HEK293 (cell line): ENCODE data around the gene LHFPL3.

Source experiments
- CTCF ChIA-PET: fragments of 350-600 bp; formaldehyde crosslinking; extraction: SDS; loops from one replicate; lab custom pipeline; 2021; ENCODE audit warnings: antibody characterized with exemption; lab: Yijun Ruan, JAX
- POLR2A ChIA-PET: fragments of 300-600 bp; formaldehyde crosslinking; extraction: SDS; loops from one replicate; lab custom pipeline; 2020; ENCODE audit warnings: antibody characterized with exemption, inconsistent platforms; lab: Yijun Ruan, JAX
- H3K27ac ChIP-seq: fragments of 200-500 bp; sonication (Bioruptor generic); 2 replicates; pipeline ENCODE4 v1.5.1; 2014; ENCODE audit warnings: low read depth, low read length, control low read depth, inconsistent platforms; ENCODE audit errors: extremely low read depth
- H3K36me3 ChIP-seq, 2 experiments: fragments of 200-500 bp in 1 of 2; sonication (Bioruptor generic) in 1 of 2; 1 replicate in 1 of 2; 2 replicates in 1 of 2; pipeline ENCODE4 v1.5.1; 2014 to 2017; ENCODE audit warnings: inconsistent platforms in 2 of 2, low read length in 2 of 2; ENCODE audit not compliant: control insufficient read depth in 2 of 2, insufficient read depth in 1 of 2
- H3K4me1 ChIP-seq: fragments of 200-500 bp; sonication (Bioruptor generic); 2 replicates; pipeline ENCODE4 v1.5.1; 2014; ENCODE audit warnings: mild to moderate bottlenecking, low read length, inconsistent platforms; ENCODE audit not compliant: control insufficient read depth, insufficient read depth
- H3K4me3 ChIP-seq: 2 replicates; pipeline ENCODE4 v1.5.1; 2011; ENCODE audit warnings: low read depth, mild to moderate bottlenecking, control low read depth, low read length, moderate library complexity
- H3K9me3 ChIP-seq: fragments of 200-500 bp; sonication (Bioruptor generic); 2 replicates; pipeline ENCODE4 v1.5.1; 2014; ENCODE audit warnings: low read depth, low read length, inconsistent platforms; ENCODE audit not compliant: control insufficient read depth, insufficient read depth
- CTCF ChIP-seq: fragments of 450-650 bp; formaldehyde crosslinking; IDR thresholded peaks from 2 replicates; pipeline ENCODE4 v1.5.1; 2016; ENCODE audit warnings: missing biosample characterization, missing genetic modification characterization
- PRDM6 ChIP-seq: fragments of 450-650 bp; formaldehyde crosslinking; IDR thresholded peaks from 2 replicates; pipeline ENCODE4 v1.5.1; 2017; ENCODE audit warnings: missing biosample characterization, missing genetic modification characterization
- SP3 ChIP-seq: fragments of 450-650 bp; formaldehyde crosslinking; IDR thresholded peaks from 2 replicates; pipeline ENCODE4 v1.5.1; 2016; ENCODE audit warnings: missing biosample characterization, missing genetic modification characterization
- ZBTB6 ChIP-seq: fragments of 450-650 bp; formaldehyde crosslinking; IDR thresholded peaks from 2 replicates; pipeline ENCODE4 v1.5.1; 2017; ENCODE audit warnings: missing biosample characterization, missing genetic modification characterization
- ZBTB8A ChIP-seq: fragments of 450-650 bp; formaldehyde crosslinking; IDR thresholded peaks from 2 replicates; pipeline ENCODE4 v1.5.1; 2016; ENCODE audit warnings: missing biosample characterization, missing genetic modification characterization
- ZNF112 ChIP-seq: fragments of 450-650 bp; formaldehyde crosslinking; IDR thresholded peaks from 2 replicates; pipeline ENCODE4 v1.5.0; 2017; ENCODE audit warnings: missing biosample characterization, missing genetic modification characterization
- ZNF132 ChIP-seq: fragments of 450-650 bp; formaldehyde crosslinking; IDR thresholded peaks from 2 replicates; pipeline ENCODE4 v1.5.1; 2017; ENCODE audit warnings: missing biosample characterization, missing genetic modification characterization, borderline replicate concordance
- ZNF16 ChIP-seq: fragments of 450-650 bp; formaldehyde crosslinking; IDR thresholded peaks from 2 replicates; pipeline ENCODE4 v1.5.1; 2016; ENCODE audit warnings: low read depth, missing biosample characterization, missing genetic modification characterization
- ZNF202 ChIP-seq: fragments of 450-650 bp; formaldehyde crosslinking; IDR thresholded peaks from 2 replicates; pipeline ENCODE4 v1.5.1; 2016; ENCODE audit warnings: missing biosample characterization, missing genetic modification characterization, borderline replicate concordance
- ZNF302 ChIP-seq: fragments of 450-650 bp; formaldehyde crosslinking; IDR thresholded peaks from 2 replicates; pipeline ENCODE4 v1.5.1; 2016; ENCODE audit warnings: missing biosample characterization, missing genetic modification characterization, low read depth
- ZNF311 ChIP-seq: fragments of 450-650 bp; formaldehyde crosslinking; IDR thresholded peaks from 2 replicates; pipeline ENCODE4 v1.5.1; 2017; ENCODE audit warnings: missing biosample characterization, missing genetic modification characterization, borderline replicate concordance
- ZNF391 ChIP-seq: fragments of 450-650 bp; formaldehyde crosslinking; IDR thresholded peaks from 2 replicates; pipeline ENCODE4 v1.5.1; 2016; ENCODE audit warnings: low read depth, missing biosample characterization, missing genetic modification characterization, borderline replicate concordance
- ZNF555 ChIP-seq: fragments of 450-650 bp; formaldehyde crosslinking; conservative IDR thresholded peaks from 2 replicates; pipeline ENCODE4 v1.5.1; 2017; ENCODE audit warnings: missing biosample characterization, mild to moderate bottlenecking, missing genetic modification characterization, inconsistent platforms
- ZNF560 ChIP-seq: fragments of 450-650 bp; formaldehyde crosslinking; IDR thresholded peaks from 2 replicates; pipeline ENCODE4 v1.5.1; 2017; ENCODE audit warnings: missing biosample characterization, missing genetic modification characterization, borderline replicate concordance
- ZNF654 ChIP-seq: fragments of 450-650 bp; formaldehyde crosslinking; IDR thresholded peaks from 2 replicates; pipeline ENCODE4 v1.5.1; 2016; ENCODE audit warnings: low read depth, missing biosample characterization, missing genetic modification characterization
- ZNF768 ChIP-seq: fragments of 450-650 bp; formaldehyde crosslinking; IDR thresholded peaks from 2 replicates; pipeline ENCODE4 v1.5.1; 2018; ENCODE audit warnings: missing biosample characterization, mild to moderate bottlenecking, missing genetic modification characterization
- TF ChIP-seq, protein P1 (sequence below): fragments of 450-650 bp; formaldehyde crosslinking; IDR thresholded peaks from 2 replicates; pipeline ENCODE4 v1.5.1; 2016; ENCODE audit warnings: missing biosample characterization, missing genetic modification characterization
- TF ChIP-seq, protein P2 (sequence below): fragments of 450-650 bp; formaldehyde crosslinking; IDR thresholded peaks from 2 replicates; pipeline ENCODE4 v1.5.1; 2016; ENCODE audit warnings: missing biosample characterization, missing genetic modification characterization
- TF ChIP-seq, protein P3 (sequence below): fragments of 450-650 bp; formaldehyde crosslinking; IDR thresholded peaks from 2 replicates; pipeline ENCODE4 v1.5.1; 2016; ENCODE audit warnings: missing biosample characterization, missing genetic modification characterization, low read depth

LHFPL3 gene

DNA sequence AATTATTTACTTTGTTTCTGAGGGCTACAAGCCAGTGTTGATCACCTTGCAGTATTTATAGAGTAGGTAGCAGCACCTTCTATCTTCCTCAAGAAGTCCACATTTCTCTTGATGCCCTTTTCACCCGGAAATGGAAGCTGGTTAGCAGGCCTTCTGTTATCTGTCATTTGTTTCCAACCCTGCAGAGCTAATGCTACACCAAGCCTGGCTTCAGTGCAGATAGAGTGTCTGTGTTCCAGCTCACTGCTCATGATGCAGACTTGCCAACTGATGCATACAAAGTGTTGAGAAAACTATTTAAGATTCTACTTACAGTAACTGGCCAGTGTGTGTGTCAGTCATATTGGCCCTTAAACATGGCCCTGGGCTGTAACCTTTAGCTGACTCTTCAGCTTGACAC lies 301.0 kb downstream of the LHFPL3 start:
- H3K36me3 ChIP-seq: no peaks in the 10 kb centered on the region
- H3K4me1 ChIP-seq: no peaks in the 10 kb centered on the region
- CTCF ChIA-PET: interaction anchor here (1.1 to 1.3 kb wide), 2 partner anchors 12 to 219 kb away, joined by 3 to 4 read pairs; no protein-coding TSS in a partner anchor
- no peaks in the 10 kb centered on the region for H3K9me3 ChIP-seq
- TF ChIP-seq ZNF768 (tag by site-specific recombination): no peak
- TF ChIP-seq ZBTB6 (tag by site-specific recombination): no peak
- TF ChIP-seq, all 188 proteins: peak for 0
- no peak overlapping the region for H3K27ac ChIP-seq
- POLR2A ChIA-PET: no interaction called here
- no peak overlapping the region for H3K4me3 ChIP-seq

DNA sequence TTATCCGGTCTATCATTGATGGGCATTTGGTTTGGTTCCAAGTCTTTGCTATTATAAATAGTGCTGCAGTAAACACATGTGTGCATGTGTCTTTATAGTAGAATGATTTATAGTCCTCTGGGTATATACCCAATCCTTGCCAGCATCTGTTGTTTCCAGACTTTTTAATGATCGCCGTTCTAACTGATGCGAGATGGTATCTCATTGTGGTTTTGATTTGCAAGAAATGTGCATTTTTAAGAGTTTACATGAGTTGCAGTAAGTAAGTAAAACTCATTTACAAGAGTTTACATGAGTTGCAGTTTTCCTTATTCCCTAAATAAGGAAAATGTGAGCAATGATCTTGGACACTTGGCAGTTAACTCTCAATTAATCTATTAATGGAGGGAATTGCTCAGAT lies 312.1 kb downstream of the LHFPL3 start:
- no peaks in the 10 kb centered on the region for H3K9me3 ChIP-seq
- ChIA-PET CTCF (interaction anchor here (0.6 to 1.5 kb wide), 2 partner anchors 207 to 491 kb away, joined by 3 to 5 read pairs; no protein-coding TSS in a partner anchor), POLR2A (no interaction called here)
- TF ChIP-seq ZNF311 (tag by site-specific recombination) (no peak), CTCF (tag by site-specific recombination) (no peak), ZNF16 (tag by site-specific recombination) (no peak), ZNF391 (tag by site-specific recombination) (no peak), ZNF112 (tag by site-specific recombination) (no peak), ZNF132 (tag by site-specific recombination) (no peak), ZNF560 (no peak), ZNF555 (no peak), ZNF202 (tag by site-specific recombination) (no peak), ZNF654 (tag by site-specific recombination) (no peak), PRDM6 (tag by site-specific recombination) (no peak), SP3 (tag by site-specific recombination) (no peak), ZNF302 (no peak), ZBTB8A (tag by site-specific recombination) (no peak)
- TF ChIP-seq, protein P1, sequence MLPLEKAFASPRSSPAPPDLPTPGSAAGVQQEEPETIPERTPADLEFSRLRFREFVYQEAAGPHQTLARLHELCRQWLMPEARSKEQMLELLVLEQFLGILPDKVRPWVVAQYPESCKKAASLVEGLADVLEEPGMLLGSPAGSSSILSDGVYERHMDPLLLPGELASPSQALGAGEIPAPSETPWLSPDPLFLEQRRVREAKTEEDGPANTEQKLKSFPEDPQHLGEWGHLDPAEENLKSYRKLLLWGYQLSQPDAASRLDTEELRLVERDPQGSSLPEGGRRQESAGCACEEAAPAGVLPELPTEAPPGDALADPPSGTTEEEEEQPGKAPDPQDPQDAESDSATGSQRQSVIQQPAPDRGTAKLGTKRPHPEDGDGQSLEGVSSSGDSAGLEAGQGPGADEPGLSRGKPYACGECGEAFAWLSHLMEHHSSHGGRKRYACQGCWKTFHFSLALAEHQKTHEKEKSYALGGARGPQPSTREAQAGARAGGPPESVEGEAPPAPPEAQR (tag by site-specific recombination): no peak
- TF ChIP-seq, protein P2, sequence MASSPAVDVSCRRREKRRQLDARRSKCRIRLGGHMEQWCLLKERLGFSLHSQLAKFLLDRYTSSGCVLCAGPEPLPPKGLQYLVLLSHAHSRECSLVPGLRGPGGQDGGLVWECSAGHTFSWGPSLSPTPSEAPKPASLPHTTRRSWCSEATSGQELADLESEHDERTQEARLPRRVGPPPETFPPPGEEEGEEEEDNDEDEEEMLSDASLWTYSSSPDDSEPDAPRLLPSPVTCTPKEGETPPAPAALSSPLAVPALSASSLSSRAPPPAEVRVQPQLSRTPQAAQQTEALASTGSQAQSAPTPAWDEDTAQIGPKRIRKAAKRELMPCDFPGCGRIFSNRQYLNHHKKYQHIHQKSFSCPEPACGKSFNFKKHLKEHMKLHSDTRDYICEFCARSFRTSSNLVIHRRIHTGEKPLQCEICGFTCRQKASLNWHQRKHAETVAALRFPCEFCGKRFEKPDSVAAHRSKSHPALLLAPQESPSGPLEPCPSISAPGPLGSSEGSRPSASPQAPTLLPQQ: no peak
- TF ChIP-seq, protein P3, sequence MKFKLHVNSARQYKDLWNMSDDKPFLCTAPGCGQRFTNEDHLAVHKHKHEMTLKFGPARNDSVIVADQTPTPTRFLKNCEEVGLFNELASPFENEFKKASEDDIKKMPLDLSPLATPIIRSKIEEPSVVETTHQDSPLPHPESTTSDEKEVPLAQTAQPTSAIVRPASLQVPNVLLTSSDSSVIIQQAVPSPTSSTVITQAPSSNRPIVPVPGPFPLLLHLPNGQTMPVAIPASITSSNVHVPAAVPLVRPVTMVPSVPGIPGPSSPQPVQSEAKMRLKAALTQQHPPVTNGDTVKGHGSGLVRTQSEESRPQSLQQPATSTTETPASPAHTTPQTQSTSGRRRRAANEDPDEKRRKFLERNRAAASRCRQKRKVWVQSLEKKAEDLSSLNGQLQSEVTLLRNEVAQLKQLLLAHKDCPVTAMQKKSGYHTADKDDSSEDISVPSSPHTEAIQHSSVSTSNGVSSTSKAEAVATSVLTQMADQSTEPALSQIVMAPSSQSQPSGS (tag by site-specific recombination): no peak
- H3K4me1 ChIP-seq: no peaks in the 10 kb centered on the region
- H3K27ac ChIP-seq: no peak overlapping the region
- H3K36me3 ChIP-seq: no peaks in the 10 kb centered on the region
- no peak overlapping the region for H3K4me3 ChIP-seq
